PC-3 (cell line): ENCODE results near the gene IQCB1. TPM values are rescaled to one million over a fixed set of nuclear protein-coding genes. Genes with fewer than 3 reads are reported as not detected.
A peak's percentile ranks its signal among the peaks of the same experiment; 100 is the strongest.

ENCODE experiments used
- ATAC-seq: fragments of 200-7000 bp; cut with Tn5 transposase; 2 replicates; pipeline ENCODE4 v1.9.1; 2020; ENCODE audit warnings: mild to moderate bottlenecking, moderate library complexity
- BruUV-seq: library from RNA; stranded (reverse); fragments of 400-500 nt; replicated peaks from 2 replicates; lab custom pipeline; 2021; lab: Mats Ljungman, UMichigan
- CTCF ChIA-PET: fragments of 300-600 bp; sonication (Branson Sonifier 250); formaldehyde crosslinking; loops from one replicate; lab custom pipeline; 2022; ENCODE audit warnings: antibody characterized with exemption; lab: Charles Lee
- POLR2A ChIA-PET: fragments of 300-600 bp; sonication (Branson Sonifier 250); formaldehyde crosslinking; loops from one replicate; lab custom pipeline; 2022; ENCODE audit warnings: antibody characterized with exemption; ENCODE audit not compliant: unreplicated experiment; lab: Charles Lee
- DNase-seq: peaks from one replicate; pipeline ENCODE4 v3.0.0-alpha.2; 2015
- H2AFZ ChIP-seq: fragments of 300-600 bp; sonication (generic); 2 replicates; pipeline ENCODE4 v1.6.0; 2016; ENCODE audit warnings: antibody characterized with exemption, low read length
- H3F3A ChIP-seq: fragments of 300-600 bp; sonication (generic); one replicate; pipeline ENCODE4 v1.6.0; 2017; ENCODE audit warnings: antibody characterized with exemption, low read length, control low read depth, mild to moderate bottlenecking; ENCODE audit not compliant: unreplicated experiment
- H3K27ac ChIP-seq: fragments of 300-600 bp; sonication (generic); 2 replicates; pipeline ENCODE4 v1.5.1; 2016; ENCODE audit warnings: mild to moderate bottlenecking, low read length
- H3K27me3 ChIP-seq: fragments of 300-600 bp; sonication (generic); 2 replicates; pipeline ENCODE4 v1.6.1; 2016; ENCODE audit warnings: low read length, mixed read lengths
- H3K36me3 ChIP-seq: fragments of 300-600 bp; sonication (generic); 2 replicates; pipeline ENCODE4 v1.6.1; 2016; ENCODE audit warnings: low read depth, mixed run types, low read length, mixed read lengths
- H3K4me1 ChIP-seq: fragments of 300-600 bp; sonication (generic); 2 replicates; pipeline ENCODE4 v1.5.1; 2016; ENCODE audit warnings: low read length; ENCODE audit not compliant: insufficient read depth
- H3K4me2 ChIP-seq: fragments of 300-600 bp; sonication (generic); 2 replicates; pipeline ENCODE4 v1.6.0; 2016; ENCODE audit warnings: low read length
- H3K4me3 ChIP-seq: fragments of 300-600 bp; sonication (generic); 2 replicates; pipeline ENCODE4 v1.5.1; 2016; ENCODE audit warnings: mild to moderate bottlenecking, low read length, mixed read lengths
- H3K79me2 ChIP-seq: fragments of 300-600 bp; sonication (generic); 2 replicates; pipeline ENCODE4 v1.6.1; 2017; ENCODE audit warnings: low read length, mixed read lengths
- H3K9ac ChIP-seq: fragments of 300-600 bp; sonication (generic); 2 replicates; pipeline ENCODE4 v1.6.0; 2016; ENCODE audit warnings: mild to moderate bottlenecking, low read length
- H3K9me2 ChIP-seq: fragments of 300-600 bp; sonication (generic); replicated peaks from 2 replicates; pipeline ENCODE4 v1.6.1; 2016; ENCODE audit warnings: mixed run types, low read length, mixed read lengths
- H3K9me3 ChIP-seq: fragments of 300-600 bp; sonication (generic); 2 replicates; pipeline ENCODE4 v1.6.1; 2016; ENCODE audit warnings: low read length, mixed read lengths
- H4K20me1 ChIP-seq: fragments of 300-600 bp; sonication (generic); 2 replicates; pipeline ENCODE4 v1.6.1; 2016; ENCODE audit warnings: low read length, mixed read lengths
- CTCF ChIP-seq: fragments of 300-600 bp; sonication (generic); conservative IDR thresholded peaks from 2 replicates; pipeline ENCODE4 v1.5.1; 2017; ENCODE audit warnings: antibody characterized with exemption, low read depth, mild to moderate bottlenecking, low read length
- EZH2 ChIP-seq: fragments of 300-600 bp; sonication (generic); IDR thresholded peaks from one replicate; pipeline ENCODE4 v1.6.1; 2017; ENCODE audit warnings: antibody characterized with exemption, mild to moderate bottlenecking, low read length; ENCODE audit not compliant: unreplicated experiment
- EZH2phosphoT487 ChIP-seq: fragments of 300-600 bp; sonication (generic); IDR thresholded peaks from 2 replicates; pipeline ENCODE4 v1.6.1; 2018; ENCODE audit warnings: mild to moderate bottlenecking, antibody characterized with exemption, low read length, borderline replicate concordance
- intact Hi-C: fragments of 100-400 bp; cut with micrococcal nuclease; formaldehyde crosslinking; loops from 2 replicates; pipeline ENCODE4 v1.9.0; 2023
- total RNA-seq: library from RNA; depleted of rRNA; stranded (reverse); fragments of >200 nt; gene quantifications from 2 replicates; pipeline ENCODE4 v1.2.3, GENCODE V29; 2014

Gene IQCB1
- total RNA-seq, 1 experiment from 2014 or later: 29.3 TPM

- intact Hi-C loops: no loop called here
- Histone ChIP-seq H3K9me3 (no peaks in the 10 kb centered on the region), H3K9me2 (no peaks in the 10 kb centered on the region)
Measured at GRCh38 chr3:121878411-121878810, 43.6 kb upstream of the IQCB1 start.

GRCh38 chr3:121871430-121871829 is 36.6 kb upstream of the IQCB1 start:
- no peaks in the 10 kb centered on the region for H3F3A ChIP-seq
- no peaks in the 10 kb centered on the region for H3K9me2 ChIP-seq
- H3K4me3 ChIP-seq: no peak overlapping the region
- no peak overlapping the region for H3K9ac ChIP-seq
- ATAC-seq (no peak), DNase-seq (no peak)
- ChIA-PET CTCF (no interaction called here), POLR2A (no interaction called here)
- no peaks in the 10 kb centered on the region for H4K20me1 ChIP-seq
- no peak for TF ChIP-seq EZH2
- no peak for TF ChIP-seq CTCF
- no peak overlapping the region for H3K27ac ChIP-seq
- H3K4me1 ChIP-seq: no peaks in the 10 kb centered on the region
- intact Hi-C loops: no loop called here
- H2AFZ ChIP-seq: no peak overlapping the region
- no peaks in the 10 kb centered on the region for H3K79me2 ChIP-seq
- H3K36me3 ChIP-seq: no peaks in the 10 kb centered on the region
- no peak overlapping the region for H3K4me2 ChIP-seq
- BruUV-seq: no TSS peak
- no peaks in the 10 kb centered on the region for H3K9me3 ChIP-seq
- no peaks in the 10 kb centered on the region for H3K27me3 ChIP-seq

More at GRCh38 chr3:121878411-121878810, 43.6 kb upstream of the IQCB1 start:
- Histone ChIP-seq H3K9ac (no peak overlapping the region), H2AFZ (no peak overlapping the region), H3F3A (no peaks in the 10 kb centered on the region), H3K27me3 (no peaks in the 10 kb centered on the region), H4K20me1 (no peaks in the 10 kb centered on the region), H3K4me1 (0 out of 2 replicates have a peak, but pooled peaks cover 2% of the 10 kb centered on the region), H3K27ac (no peak overlapping the region), H3K79me2 (no peaks in the 10 kb centered on the region), H3K4me2 (no peak overlapping the region), H3K4me3 (no peak overlapping the region), H3K36me3 (no peaks in the 10 kb centered on the region)
- DNase-seq (no peak), ATAC-seq (no peak)
- BruUV-seq: no TSS peak
- ChIA-PET POLR2A (no interaction called here), CTCF (no interaction called here)
- TF ChIP-seq CTCF: no peak
- no peak for TF ChIP-seq EZH2
- TF ChIP-seq EZH2phosphoT487: no peak

- H3K36me3 ChIP-seq: no peaks in the 10 kb centered on the region
- H3K27ac ChIP-seq: no peak overlapping the region
Measured at GRCh38 chr3:121870717-121871116, 35.9 kb upstream of the IQCB1 start.

More at GRCh38 chr3:121870717-121871116, 35.9 kb upstream of the IQCB1 start:
- intact Hi-C loops: no loop called here
- ChIA-PET CTCF (no interaction called here), POLR2A (no interaction called here)
- Histone ChIP-seq H3F3A (no peaks in the 10 kb centered on the region), H3K79me2 (no peaks in the 10 kb centered on the region), H4K20me1 (no peaks in the 10 kb centered on the region), H3K4me1 (no peaks in the 10 kb centered on the region), H2AFZ (no peak overlapping the region), H3K9me3 (no peaks in the 10 kb centered on the region), H3K9me2 (no peaks in the 10 kb centered on the region), H3K27me3 (no peaks in the 10 kb centered on the region), H3K4me2 (no peak overlapping the region), H3K4me3 (no peak overlapping the region), H3K9ac (no peak overlapping the region)
- DNase-seq (peak; percentile 39), ATAC-seq (no peak; the same call in 1 of the 2 replicates)
- TF ChIP-seq EZH2phosphoT487: no peak
- TF ChIP-seq EZH2: no peak
- no peak for TF ChIP-seq CTCF
- BruUV-seq: no TSS peak
